Stimulated activated CD4-positive, alpha-beta T cell treated with anti-CD3 and anti-CD28 coated beads, Interleukin-2, amount 100 ng/mL, for 48 hours (primary cell): Measurements from ENCODE around the gene LAMC3.
"Not testable (repeated sequence)": the region's sequence is repeated elsewhere in the genome, so short reads cannot be mapped to it uniquely, and the experiment has no call there.

Experiments
- DNase-seq, 2 donors: peaks; one replicate each; pipeline ENCODE4 v3.0.0-alpha.2; 2020

Gene LAMC3

GRCh38 chr9:131084661-131085369 is 75.8 kb downstream of the LAMC3 start:
- DNase-seq = no peak

DNA sequence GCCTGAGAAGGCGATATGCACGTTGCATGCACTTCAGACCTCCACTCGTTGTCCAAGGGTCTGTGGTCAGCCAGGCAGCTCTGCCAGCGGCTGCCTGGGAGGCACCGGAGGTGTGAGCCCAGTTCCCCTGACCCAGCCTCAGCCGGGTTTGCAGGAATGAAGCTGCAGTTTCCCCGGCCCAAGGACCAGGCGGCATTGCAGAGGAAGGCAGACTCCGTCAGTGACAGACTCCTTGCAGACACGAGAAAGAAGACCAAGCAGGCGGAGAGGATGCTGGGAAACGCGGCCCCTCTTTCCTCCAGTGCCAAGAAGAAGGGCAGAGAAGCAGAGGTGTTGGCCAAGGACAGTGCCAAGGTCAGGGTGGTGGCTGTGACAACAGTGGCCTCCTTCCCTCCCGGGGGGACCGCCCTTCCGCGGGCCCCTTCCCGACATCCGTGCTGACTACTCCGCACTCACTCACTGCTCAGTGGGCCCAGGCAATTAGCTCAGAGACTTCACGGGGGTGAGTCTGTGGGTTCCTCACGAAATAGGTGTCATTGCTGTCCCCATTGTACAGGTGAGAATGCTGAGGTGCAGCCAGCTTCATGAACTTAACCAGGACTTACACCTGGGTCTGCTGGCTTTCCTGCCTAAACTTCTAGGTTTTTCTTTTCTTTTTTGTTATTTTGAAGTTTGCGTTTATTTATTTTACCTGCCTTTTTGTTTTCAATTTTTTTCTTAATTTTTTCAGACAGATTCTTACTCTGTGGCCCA is 76.6 kb downstream of the LAMC3 start:
- no peak for DNase-seq

DNA sequence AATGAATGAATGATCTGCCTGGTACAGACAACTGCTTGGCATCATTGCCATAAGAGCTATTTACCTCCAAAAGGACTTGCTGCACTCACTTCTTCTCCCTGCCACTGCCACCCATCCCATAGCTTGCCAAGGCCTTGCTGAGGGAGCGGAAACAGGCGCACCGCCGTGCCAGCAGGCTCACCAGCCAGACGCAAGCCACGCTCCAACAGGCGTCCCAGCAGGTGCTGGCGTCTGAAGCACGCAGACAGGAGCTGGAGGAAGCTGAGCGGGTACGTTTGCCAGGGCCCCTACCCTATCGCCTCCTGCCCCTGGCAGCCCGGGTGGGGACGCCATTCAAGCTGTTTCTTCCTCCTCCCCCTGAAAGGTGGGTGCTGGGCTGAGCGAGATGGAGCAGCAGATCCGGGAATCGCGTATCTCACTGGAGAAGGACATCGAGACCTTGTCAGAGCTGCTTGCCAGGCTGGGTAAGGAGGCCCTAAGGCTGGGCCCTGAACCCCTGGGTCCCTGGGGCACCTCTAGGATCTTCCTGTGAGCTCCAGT is 78.5 kb downstream of the LAMC3 start:
- no peak for DNase-seq

GRCh38 chr9:131090025-131090787 is 81.2 kb downstream of the LAMC3 start:
- no peak for DNase-seq

DNA sequence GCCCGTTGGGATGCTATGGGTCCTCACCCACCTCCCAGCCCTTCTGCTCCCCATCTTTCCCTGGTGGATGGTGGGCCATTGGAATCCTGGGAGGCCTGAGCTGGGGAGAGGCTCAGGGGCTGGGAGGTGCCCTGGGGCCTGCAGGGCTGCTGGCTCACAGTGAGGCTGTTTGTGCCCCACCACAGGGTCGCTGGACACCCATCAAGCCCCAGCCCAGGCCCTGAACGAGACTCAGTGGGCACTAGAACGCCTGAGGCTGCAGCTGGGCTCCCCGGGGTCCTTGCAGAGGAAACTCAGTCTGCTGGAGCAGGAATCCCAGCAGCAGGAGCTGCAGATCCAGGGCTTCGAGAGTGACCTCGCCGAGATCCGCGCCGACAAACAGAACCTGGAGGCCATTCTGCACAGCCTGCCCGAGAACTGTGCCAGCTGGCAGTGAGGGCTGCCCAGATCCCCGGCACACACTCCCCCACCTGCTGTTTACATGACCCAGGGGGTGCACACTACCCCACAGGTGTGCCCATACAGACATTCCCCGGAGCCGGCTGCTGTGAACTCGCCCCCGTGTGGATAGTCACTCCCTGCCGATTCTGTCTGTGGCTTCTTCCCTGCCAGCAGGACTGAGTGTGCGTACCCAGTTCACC is 82.5 kb downstream of the LAMC3 start:
- no peak for DNase-seq

DNA sequence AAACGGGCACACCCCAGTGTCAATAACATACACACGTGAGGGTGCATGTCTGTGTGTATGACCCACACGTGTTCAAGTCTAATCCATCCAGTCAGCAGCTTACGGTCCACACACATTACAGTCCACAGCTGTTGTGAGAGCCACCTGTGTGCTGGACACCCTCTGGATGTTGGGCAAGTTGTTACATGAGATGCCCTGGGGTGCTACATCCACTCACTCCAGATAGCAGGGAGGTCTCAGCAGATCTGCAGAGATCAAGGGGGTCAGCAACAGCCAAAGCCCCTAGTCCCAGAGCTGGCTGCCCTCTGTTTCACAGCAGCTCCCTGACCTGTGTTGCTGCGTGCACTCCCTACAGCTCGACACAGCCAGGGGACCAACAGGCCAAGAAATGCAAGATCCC is 83.1 kb downstream of the LAMC3 start:
- no peak for DNase-seq

- no peak for DNase-seq
These were observed 83.8 kb downstream of the LAMC3 start for GRCh38 chr9:131092548-131093440.

DNA sequence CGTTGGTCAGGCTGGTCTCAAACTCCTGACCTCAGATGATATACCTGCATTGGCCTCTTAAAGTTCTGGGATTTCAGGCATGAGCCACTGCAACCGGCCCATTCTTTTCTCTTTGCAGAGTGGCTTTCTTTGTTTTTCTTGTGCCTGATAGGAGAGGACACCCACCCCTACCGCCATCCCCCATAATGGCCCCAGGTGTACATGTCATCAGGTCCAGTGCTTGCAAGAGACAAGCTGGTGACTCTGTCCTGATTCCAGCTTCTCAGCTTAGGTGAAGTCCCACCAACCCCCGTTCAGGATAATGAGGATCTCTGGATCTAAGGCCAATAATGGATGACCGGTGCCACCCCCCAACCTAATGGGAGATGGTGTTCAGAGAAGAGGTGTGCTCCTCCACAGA is 85.0 kb downstream of the LAMC3 start:
- DNase-seq = no peak

GRCh38 chr9:131094622-131095021 is 85.6 kb downstream of the LAMC3 start:
- DNase-seq = no peak

DNA sequence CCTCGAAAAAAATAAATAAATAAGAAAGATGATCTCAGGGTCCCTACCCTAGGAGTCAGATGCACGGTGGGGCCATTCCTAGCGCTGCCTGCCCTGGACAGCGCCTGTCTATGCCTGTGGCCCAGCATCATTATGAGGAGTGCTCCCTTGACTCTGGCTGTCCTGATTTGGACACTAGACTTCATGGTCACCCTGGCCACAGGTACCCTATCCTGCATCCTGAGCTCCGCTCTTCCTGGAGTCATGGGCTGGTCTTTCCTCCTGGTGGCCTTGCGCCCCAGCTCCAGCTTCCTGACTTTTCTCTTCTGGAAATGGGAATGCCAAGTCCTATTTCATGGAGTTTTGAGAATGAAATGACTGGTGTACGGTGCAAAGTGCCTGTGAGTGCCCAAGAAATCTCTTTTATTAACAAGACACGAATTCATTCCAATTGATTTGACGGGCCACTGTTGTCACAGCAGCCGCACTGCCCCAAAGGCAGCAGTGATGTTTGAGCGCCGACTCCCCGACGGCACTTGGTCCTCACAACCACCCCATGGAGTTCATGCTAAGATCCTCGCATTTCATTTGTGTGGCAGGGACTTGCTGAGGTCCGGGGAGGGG is 86.8 kb downstream of the LAMC3 start:
- no peak for DNase-seq

DNA sequence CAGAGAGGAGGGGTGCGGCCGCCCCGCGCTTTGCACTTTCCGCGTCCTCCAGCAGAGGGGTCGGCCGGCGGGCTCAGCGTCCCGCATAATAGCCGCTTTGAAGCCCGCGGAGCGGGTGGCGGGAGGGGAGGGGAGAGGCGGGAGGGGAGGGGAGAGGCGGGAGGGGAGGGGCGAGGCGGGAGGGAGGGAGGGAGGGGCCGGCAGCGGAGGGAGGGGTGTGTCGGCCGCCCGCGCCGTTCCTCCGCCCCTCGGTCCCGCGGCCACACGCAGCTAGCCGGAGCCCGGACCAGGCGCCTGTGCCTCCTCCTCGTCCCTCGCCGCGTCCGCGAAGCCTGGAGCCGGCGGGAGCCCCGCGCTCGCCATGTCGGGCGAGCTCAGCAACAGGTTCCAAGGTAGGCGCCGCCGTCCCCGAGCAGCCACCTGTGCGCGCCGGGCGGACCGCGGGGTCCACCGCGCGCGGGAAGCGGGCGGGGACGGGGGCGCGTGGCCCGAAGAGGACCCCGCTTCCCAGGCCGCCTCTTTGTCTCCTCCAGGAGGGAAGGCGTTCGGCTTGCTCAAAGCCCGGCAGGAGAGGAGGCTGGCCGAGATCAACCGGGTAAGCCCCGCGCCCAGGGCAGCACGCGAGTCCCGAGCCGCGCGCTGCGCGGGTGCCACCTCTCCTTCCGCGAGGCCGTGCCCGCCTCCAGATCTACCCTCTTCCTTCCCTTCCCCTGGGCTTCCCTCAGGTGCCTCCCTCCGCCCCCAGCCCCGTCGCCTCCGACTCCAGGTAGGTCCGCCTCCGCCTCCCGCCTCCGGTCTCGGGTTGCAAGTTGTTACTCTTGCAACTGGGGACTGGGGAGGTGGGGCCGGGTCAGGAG is 87.5 kb downstream of the LAMC3 start, which contains the start of gene AIF1L:
Gene AIF1L, plus strand, starts transcription at position 263 of the 857 bp plus-strand sequence. Its CDS starts 99 bp downstream, at position 362.
- peak in 1 of 2 donors; percentile 29 for DNase-seq

DNA sequence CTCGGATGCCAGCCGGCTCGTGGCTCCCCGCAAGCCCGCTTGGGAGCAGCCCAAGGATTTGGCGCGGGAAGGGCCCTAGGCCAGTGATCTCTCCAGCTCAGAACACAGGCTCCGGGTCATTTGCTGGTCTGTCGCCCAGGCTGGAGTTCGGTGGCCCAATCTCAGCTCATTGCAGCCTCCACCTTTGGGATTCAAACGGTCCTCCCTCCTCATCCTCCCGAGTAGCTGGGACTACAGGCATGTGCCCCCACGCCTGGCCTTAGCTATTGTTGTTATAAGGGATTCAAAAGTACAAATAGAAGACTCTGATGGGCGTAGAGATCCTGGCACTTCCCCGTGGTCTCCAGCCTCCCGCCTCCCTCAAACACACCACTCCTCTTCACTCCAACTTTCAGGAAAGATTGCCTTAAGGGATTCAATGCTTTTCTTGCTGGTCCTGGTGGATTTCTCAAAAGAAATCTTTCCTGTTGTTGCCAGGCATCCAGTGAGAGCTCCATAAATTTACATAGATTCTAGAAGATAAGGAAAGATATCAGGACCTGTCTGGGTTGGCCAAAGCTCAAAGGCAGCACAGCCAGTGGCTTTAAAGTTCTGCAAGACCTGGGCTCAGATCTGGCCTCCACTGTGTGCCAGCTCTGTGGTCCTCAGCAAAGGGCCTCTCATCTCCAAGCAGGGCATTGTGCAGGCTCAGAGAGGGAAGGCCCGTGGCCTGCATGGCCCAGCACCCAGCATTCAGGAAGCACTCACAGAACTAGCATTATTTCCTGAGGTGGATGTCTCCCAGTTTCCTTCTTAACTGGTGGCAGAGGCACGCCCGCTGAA is 88.4 kb downstream of the LAMC3 start:
- DNase-seq = no peak

DNA sequence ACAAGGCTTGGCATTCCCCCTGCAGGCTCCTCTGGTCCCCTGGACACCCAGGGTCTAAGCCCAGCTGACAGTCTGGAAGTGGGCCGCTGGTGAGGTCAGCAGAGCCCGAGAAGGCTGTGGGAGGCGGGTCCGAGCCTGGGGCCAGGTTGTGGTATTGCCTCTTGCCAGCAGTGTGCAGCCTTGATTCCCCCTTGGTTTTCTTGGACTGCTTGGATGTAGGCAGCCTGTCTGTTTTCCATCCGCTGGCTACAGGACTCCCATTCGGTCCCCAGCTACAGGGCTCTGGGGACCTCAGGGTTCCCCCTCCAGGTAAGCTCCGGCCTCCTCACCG is 88.9 kb downstream of the LAMC3 start:
- no peak for DNase-seq

GRCh38 chr9:131098391-131099101 is 89.6 kb downstream of the LAMC3 start:
- no peak for DNase-seq

- DNase-seq = no peak
These were observed 90.2 kb downstream of the LAMC3 start for GRCh38 chr9:131099102-131099606.

GRCh38 chr9:131099845-131100244 is 90.9 kb downstream of the LAMC3 start:
- not testable (repeated sequence) for DNase-seq

GRCh38 chr9:131100445-131100844 is 91.5 kb downstream of the LAMC3 start:
- DNase-seq = no peak

DNA sequence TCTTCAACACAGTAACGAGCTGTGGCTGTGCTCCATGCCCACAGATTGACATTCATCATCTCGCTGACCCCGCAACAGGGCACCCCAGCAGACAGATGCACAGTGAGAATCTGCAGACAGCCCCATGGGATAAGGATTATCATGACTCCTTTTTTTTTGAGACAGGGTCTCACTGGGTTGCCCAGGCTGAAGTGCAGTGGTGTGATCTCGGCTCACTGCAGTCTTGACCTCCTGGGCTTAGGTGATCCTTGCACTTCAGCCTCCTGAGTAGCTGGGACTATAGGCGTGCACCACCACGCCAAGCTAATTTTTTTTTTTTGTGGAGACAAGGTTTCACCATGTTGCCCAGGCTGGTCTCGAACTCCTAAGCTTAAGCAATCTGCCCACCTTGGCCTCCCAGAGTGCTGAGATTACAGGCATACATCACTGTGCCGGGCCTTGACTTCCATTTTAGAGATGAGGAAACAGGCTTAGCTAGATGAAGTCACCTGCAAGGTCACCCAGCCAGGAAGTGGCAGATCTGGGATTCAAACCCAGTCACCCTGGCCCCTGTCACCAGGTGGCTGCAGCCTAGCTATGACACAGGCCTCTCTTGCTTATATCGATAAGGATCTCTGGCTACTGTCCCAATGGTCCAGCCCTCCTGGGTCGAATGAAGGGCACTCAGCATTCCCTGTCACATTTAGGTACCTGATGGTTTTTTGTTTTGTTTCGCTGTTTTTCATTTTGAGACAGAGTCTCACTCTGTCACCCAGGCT is 92.4 kb downstream of the LAMC3 start:
- DNase-seq = no peak
